Stimulated activated naive CD8-positive, alpha-beta T cell treated with anti-CD3 and anti-CD28 coated beads, Interleukin-15, Interleukin-2, amounts not matched to agents 100 ng/mL and 50 ng/mL, for 24 hours (primary cell): ENCODE measurements around the gene CREG2.
"Not testable (repeated sequence)": the region's sequence is repeated elsewhere in the genome, so short reads cannot be mapped to it uniquely, and the experiment has no call there.

Source experiments
- H3K27ac Mint-ChIP-seq: one replicate; pipeline ENCODE4 v1.8.0; 2021; ENCODE audit warnings: mild to moderate bottlenecking, mixed read lengths
- H3K27me3 Mint-ChIP-seq: one replicate; pipeline ENCODE4 v1.8.0; 2021; ENCODE audit warnings: mixed read lengths
- H3K36me3 Mint-ChIP-seq: one replicate; pipeline ENCODE4 v1.8.0; 2021; ENCODE audit warnings: low read depth, mixed read lengths
- H3K4me1 Mint-ChIP-seq: one replicate; pipeline ENCODE4 v1.8.0; 2021; ENCODE audit warnings: low read depth, mixed read lengths
- H3K4me3 Mint-ChIP-seq: one replicate; pipeline ENCODE4 v1.8.0; 2021; ENCODE audit warnings: mild to moderate bottlenecking, mixed read lengths
- H3K9me3 Mint-ChIP-seq: one replicate; pipeline ENCODE4 v1.8.0; 2021; ENCODE audit warnings: mixed read lengths

CREG2 gene

GRCh38 chr2:101354420-101355311 lies 32.6 kb downstream of the CREG2 start:
- H3K27ac Mint-ChIP-seq, result no peak overlapping the region
- no peaks in the 10 kb centered on the region for H3K4me1 Mint-ChIP-seq
- H3K4me3 Mint-ChIP-seq, result no peak overlapping the region
- no peaks in the 10 kb centered on the region for H3K27me3 Mint-ChIP-seq
- no peaks in the 10 kb centered on the region for H3K9me3 Mint-ChIP-seq
- no peaks in the 10 kb centered on the region for H3K36me3 Mint-ChIP-seq

- not testable (repeated sequence) for H3K27me3 Mint-ChIP-seq, H3K4me3 Mint-ChIP-seq, H3K27ac Mint-ChIP-seq, H3K36me3 Mint-ChIP-seq, H3K4me1 Mint-ChIP-seq, H3K9me3 Mint-ChIP-seq
These were observed 34.7 kb downstream of the CREG2 start for GRCh38 chr2:101352631-101353030.

- Mint-ChIP-seq H3K4me3 (no peak overlapping the region), H3K27me3 (no peaks in the 10 kb centered on the region), H3K4me1 (no peaks in the 10 kb centered on the region), H3K27ac (no peak overlapping the region), H3K9me3 (no peaks in the 10 kb centered on the region), H3K36me3 (no peaks in the 10 kb centered on the region)
These were observed 36.1 kb downstream of the CREG2 start for GRCh38 chr2:101351207-101351606.

GRCh38 chr2:101349893-101350662 lies 37.2 kb downstream of the CREG2 start:
- Mint-ChIP-seq H3K9me3 (no peaks in the 10 kb centered on the region), H3K27me3 (no peaks in the 10 kb centered on the region), H3K27ac (no peak overlapping the region), H3K36me3 (no peaks in the 10 kb centered on the region), H3K4me1 (no peaks in the 10 kb centered on the region), H3K4me3 (no peak overlapping the region)

- no peaks in the 10 kb centered on the region for H3K36me3 Mint-ChIP-seq
These were observed 38.4 kb downstream of the CREG2 start for GRCh38 chr2:101348883-101349282.

GRCh38 chr2:101346909-101347308 lies 40.4 kb downstream of the CREG2 start:
- Mint-ChIP-seq H3K4me1 (peaks cover 7% of the 10 kb centered on the region), H3K4me3 (no peak overlapping the region), H3K9me3 (no peaks in the 10 kb centered on the region), H3K27me3 (no peaks in the 10 kb centered on the region), H3K27ac (no peak overlapping the region), H3K36me3 (no peaks in the 10 kb centered on the region)

More at GRCh38 chr2:101348883-101349282, 38.4 kb downstream of the CREG2 start:
- H3K9me3 Mint-ChIP-seq, result no peaks in the 10 kb centered on the region
- no peak overlapping the region for H3K27ac Mint-ChIP-seq
- H3K27me3 Mint-ChIP-seq, result no peaks in the 10 kb centered on the region
- H3K4me1 Mint-ChIP-seq, result no peaks in the 10 kb centered on the region
- no peak overlapping the region for H3K4me3 Mint-ChIP-seq

- Mint-ChIP-seq H3K9me3 (no peaks in the 10 kb centered on the region), H3K4me3 (no peak overlapping the region), H3K36me3 (no peaks in the 10 kb centered on the region), H3K27ac (no peak overlapping the region), H3K4me1 (peaks cover 23% of the 10 kb centered on the region), H3K27me3 (no peaks in the 10 kb centered on the region)
These were observed 43.2 kb downstream of the CREG2 start for GRCh38 chr2:101344137-101344536.

GRCh38 chr2:101342625-101343008 lies 44.7 kb downstream of the CREG2 start:
- Mint-ChIP-seq H3K4me1 (peaks cover 23% of the 10 kb centered on the region), H3K27ac (no peak overlapping the region), H3K9me3 (no peaks in the 10 kb centered on the region), H3K36me3 (no peaks in the 10 kb centered on the region), H3K27me3 (no peaks in the 10 kb centered on the region), H3K4me3 (no peak overlapping the region)

GRCh38 chr2:101341901-101342624 lies 45.2 kb downstream of the CREG2 start:
- Mint-ChIP-seq H3K9me3 (no peaks in the 10 kb centered on the region), H3K4me1 (peaks cover 23% of the 10 kb centered on the region), H3K27me3 (no peaks in the 10 kb centered on the region), H3K36me3 (no peaks in the 10 kb centered on the region), H3K27ac (no peak overlapping the region), H3K4me3 (no peak overlapping the region)

GRCh38 chr2:101341421-101341820 lies 45.9 kb downstream of the CREG2 start:
- no peaks in the 10 kb centered on the region for H3K27me3 Mint-ChIP-seq
- no peak overlapping the region for H3K27ac Mint-ChIP-seq
- H3K4me3 Mint-ChIP-seq, result no peak overlapping the region

GRCh38 chr2:101340141-101340551 lies 47.2 kb downstream of the CREG2 start:
- H3K27ac Mint-ChIP-seq, result no peak overlapping the region
- no peak overlapping the region for H3K4me3 Mint-ChIP-seq
- no peaks in the 10 kb centered on the region for H3K36me3 Mint-ChIP-seq
- peaks cover 23% of the 10 kb centered on the region for H3K4me1 Mint-ChIP-seq
- H3K9me3 Mint-ChIP-seq, result no peaks in the 10 kb centered on the region
- no peaks in the 10 kb centered on the region for H3K27me3 Mint-ChIP-seq

More at GRCh38 chr2:101341421-101341820, 45.9 kb downstream of the CREG2 start:
- peaks cover 23% of the 10 kb centered on the region for H3K4me1 Mint-ChIP-seq
- H3K36me3 Mint-ChIP-seq, result no peaks in the 10 kb centered on the region
- H3K9me3 Mint-ChIP-seq, result no peaks in the 10 kb centered on the region

GRCh38 chr2:101339266-101339880 lies 47.9 kb downstream of the CREG2 start:
- no peaks in the 10 kb centered on the region for H3K27me3 Mint-ChIP-seq
- no peak overlapping the region for H3K27ac Mint-ChIP-seq
- H3K4me1 Mint-ChIP-seq, result peaks cover 23% of the 10 kb centered on the region
- no peaks in the 10 kb centered on the region for H3K36me3 Mint-ChIP-seq
- no peak overlapping the region for H3K4me3 Mint-ChIP-seq
- no peaks in the 10 kb centered on the region for H3K9me3 Mint-ChIP-seq

GRCh38 chr2:101337877-101338276 lies 49.4 kb downstream of the CREG2 start:
- H3K27me3 Mint-ChIP-seq, result no peaks in the 10 kb centered on the region
- no peak overlapping the region for H3K27ac Mint-ChIP-seq
- no peak overlapping the region for H3K4me3 Mint-ChIP-seq
- H3K36me3 Mint-ChIP-seq, result no peaks in the 10 kb centered on the region
- no peaks in the 10 kb centered on the region for H3K9me3 Mint-ChIP-seq
- H3K4me1 Mint-ChIP-seq, result peaks cover 38% of the 10 kb centered on the region

GRCh38 chr2:101332885-101333766 lies 54.2 kb downstream of the CREG2 start:
- H3K27me3 Mint-ChIP-seq, result no peaks in the 10 kb centered on the region

More at GRCh38 chr2:101332885-101333766, 54.2 kb downstream of the CREG2 start:
- no peaks in the 10 kb centered on the region for H3K36me3 Mint-ChIP-seq
- H3K9me3 Mint-ChIP-seq, result no peaks in the 10 kb centered on the region
- H3K4me3 Mint-ChIP-seq, result no peak overlapping the region
- H3K27ac Mint-ChIP-seq, result peak overlapping the region; percentile 22
- peaks cover 22% of the 10 kb centered on the region for H3K4me1 Mint-ChIP-seq
